Epithelial cell of proximal tubule (primary cell): ENCODE measurements around the gene CFL2. TPM values are rescaled to one million over a fixed set of nuclear protein-coding genes. Genes with fewer than 3 reads are reported as not detected.
"Not testable (repeated sequence)": the region's sequence is repeated elsewhere in the genome, so short reads cannot be mapped to it uniquely, and the experiment has no call there.

Experiments
- DNase-seq: peaks from one replicate; pipeline ENCODE4 v3.0.0-alpha.2; 2011; ENCODE audit warnings: low read depth
- H3K4me3 ChIP-seq: 2 replicates; pipeline ENCODE4 v1.5.1; 2011; ENCODE audit warnings: low read depth, mild to moderate bottlenecking, low read length
- CTCF ChIP-seq: conservative IDR thresholded peaks from 2 replicates; pipeline ENCODE4 v1.5.1; 2012; ENCODE audit warnings: low read depth, mild to moderate bottlenecking, low read length
- total RNA-seq: library from RNA; depleted of rRNA; stranded (reverse); fragments of >200 nt; gene quantifications from 2 replicates; pipeline ENCODE4 v1.2.3, GENCODE V29; 2015

CFL2 gene
- total RNA-seq, 1 donor from 2014 or later, result 67.7 TPM

GRCh38 chr14:34742270-34743115, 28.1 kb upstream of the CFL2 start:
- no peak overlapping the region for H3K4me3 ChIP-seq
- TF ChIP-seq CTCF, result no peak
- DNase-seq, result no peak

GRCh38 chr14:34741840-34742239, 27.4 kb upstream of the CFL2 start:
- TF ChIP-seq CTCF, result no peak
- no peak for DNase-seq
- H3K4me3 ChIP-seq, result no peak overlapping the region

GRCh38 chr14:34740139-34740538, 25.7 kb upstream of the CFL2 start:
- DNase-seq, H3K4me3 ChIP-seq: not testable (repeated sequence)

- DNase-seq, H3K4me3 ChIP-seq: not testable (repeated sequence)
These were observed 22.7 kb upstream of the CFL2 start for GRCh38 chr14:34737079-34737478.

GRCh38 chr14:34733245-34733644, 18.9 kb upstream of the CFL2 start:
- TF ChIP-seq CTCF, result no peak
- no peak for DNase-seq
- no peak overlapping the region for H3K4me3 ChIP-seq

GRCh38 chr14:34732802-34733201, 18.4 kb upstream of the CFL2 start:
- no peak overlapping the region for H3K4me3 ChIP-seq
- no peak for DNase-seq
- TF ChIP-seq CTCF, result no peak

- no peak overlapping the region for H3K4me3 ChIP-seq
- no peak for DNase-seq
- no peak for TF ChIP-seq CTCF
These were observed 9.5 kb upstream of the CFL2 start for GRCh38 chr14:34723867-34724266.
